ENCODE measurements around the gene PPIL3.

The PPIL3 gene

GRCh38 chr2:200860092-200860795, 28.6 kb downstream of the PPIL3 start:
- H3K4me3 ChIP-seq (ENCODE audit: low read depth, low read length), result peak overlapping the region; percentile 82; the same call in 1 of the 2 replicates
- no peak for DNase-seq (ENCODE audit: low read depth)
- TF ChIP-seq CTCF (IDR thresholded peaks at IDR 0.05; ENCODE audit: control insufficient read depth, extremely low read depth, insufficient read depth), result no peak

- no peak for TF ChIP-seq CTCF (IDR thresholded peaks at IDR 0.05; ENCODE audit: control insufficient read depth, extremely low read depth, insufficient read depth)
- no peak for DNase-seq (ENCODE audit: low read depth)
- no peak overlapping the region for H3K4me3 ChIP-seq (ENCODE audit: low read depth, low read length)
Measured at GRCh38 chr2:200856806-200857205, 32.1 kb downstream of the PPIL3 start.

DNA sequence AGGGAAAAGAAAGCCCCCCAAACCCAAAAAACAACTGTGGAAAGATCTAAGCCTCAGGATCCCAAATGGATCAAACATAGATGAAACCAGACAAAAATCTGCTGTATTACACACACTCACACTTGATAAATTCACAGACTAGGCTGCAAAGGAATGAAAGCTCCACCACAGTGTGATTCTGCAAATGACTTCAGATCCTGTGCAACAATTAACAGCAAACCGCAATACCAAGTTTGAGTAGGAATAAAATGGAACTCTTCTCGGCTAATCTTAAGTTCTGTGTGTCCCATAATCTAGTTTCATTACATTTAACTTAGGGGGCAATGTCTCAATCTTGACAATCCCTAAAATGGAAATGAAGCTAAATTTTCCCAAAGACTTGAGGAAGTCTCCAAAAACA, 36.3 kb downstream of the PPIL3 start:
- H3K4me3 ChIP-seq (ENCODE audit: low read depth, low read length), result no peak overlapping the region
- DNase-seq (ENCODE audit: low read depth), result no peak
- no peak for TF ChIP-seq CTCF (IDR thresholded peaks at IDR 0.05; ENCODE audit: control insufficient read depth, extremely low read depth, insufficient read depth)

- TF ChIP-seq CTCF (IDR thresholded peaks at IDR 0.05; ENCODE audit: control insufficient read depth, extremely low read depth, insufficient read depth), result no peak
- H3K4me3 ChIP-seq (ENCODE audit: low read depth, low read length), result no peak overlapping the region
- no peak for DNase-seq (ENCODE audit: low read depth)
Measured at GRCh38 chr2:200851398-200852248, 37.3 kb downstream of the PPIL3 start.

DNA sequence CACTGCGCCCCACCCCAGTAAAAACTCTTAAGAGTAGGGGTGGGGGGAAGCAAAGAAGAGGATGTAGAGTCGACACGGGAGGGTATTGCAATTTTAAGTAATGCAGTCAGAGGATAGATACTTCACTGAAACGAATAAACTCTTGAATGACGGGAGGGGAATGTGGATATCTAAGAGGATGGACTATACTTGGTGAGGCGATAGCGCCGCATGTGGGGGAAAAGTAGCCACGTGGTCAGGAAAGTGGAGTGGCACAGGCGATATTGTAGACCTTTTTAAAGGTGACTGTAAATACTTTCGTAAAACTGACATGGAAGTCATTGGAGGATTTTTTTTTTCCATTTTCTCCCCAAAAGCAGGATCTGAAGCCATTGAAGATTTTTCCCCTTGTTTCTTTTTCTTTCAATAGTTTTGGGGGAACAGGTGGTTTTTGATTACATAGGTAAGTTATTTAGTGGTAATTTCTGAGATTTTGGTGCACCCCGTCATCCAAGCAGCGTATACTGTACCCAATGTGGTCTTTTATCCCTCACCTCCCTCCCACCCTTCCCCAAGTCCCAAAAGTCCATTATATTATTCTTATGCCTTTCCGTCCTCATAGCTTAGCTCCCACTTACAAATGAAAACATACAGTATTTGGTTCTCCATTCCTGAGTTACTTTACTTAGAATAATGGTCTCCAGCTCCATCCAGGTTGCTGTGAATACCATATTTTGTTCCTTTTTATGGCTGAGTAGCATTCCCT, 38.2 kb downstream of the PPIL3 start:
- no peak overlapping the region for H3K4me3 ChIP-seq (ENCODE audit: low read depth, low read length)
- TF ChIP-seq CTCF (IDR thresholded peaks at IDR 0.05; ENCODE audit: control insufficient read depth, extremely low read depth, insufficient read depth), result no peak
- no peak for DNase-seq (ENCODE audit: low read depth)

GRCh38 chr2:200847939-200848338, 40.9 kb downstream of the PPIL3 start:
- TF ChIP-seq CTCF (IDR thresholded peaks at IDR 0.05; ENCODE audit: control insufficient read depth, extremely low read depth, insufficient read depth), result no peak
- DNase-seq (ENCODE audit: low read depth), result no peak
- no peak overlapping the region for H3K4me3 ChIP-seq (ENCODE audit: low read depth, low read length)

Data from LNCaP clone FGC (cell line).